GM10266 (cell line): ENCODE measurements around the gene KRT2.

Source experiments
- DNase-seq: peaks from one replicate; pipeline ENCODE4 v3.0.0; 2012; ENCODE audit errors: extremely low spot score
- CTCF ChIP-seq: IDR thresholded peaks from 2 replicates; pipeline ENCODE4 v1.5.1; 2012; ENCODE audit warnings: mild to moderate bottlenecking, low read depth; ENCODE audit not compliant: control insufficient read depth, insufficient read depth; ENCODE audit errors: missing control alignments

The KRT2 gene

GRCh38 chr12:52695039-52695438, 43.0 kb upstream of the KRT2 start:
- no peak for TF ChIP-seq CTCF
- DNase-seq = no peak

GRCh38 chr12:52694151-52694550, 42.1 kb upstream of the KRT2 start:
- no peak for TF ChIP-seq CTCF
- no peak for DNase-seq

GRCh38 chr12:52693261-52693660, 41.2 kb upstream of the KRT2 start:
- TF ChIP-seq CTCF = no peak
- DNase-seq = no peak

GRCh38 chr12:52692254-52692653, 40.2 kb upstream of the KRT2 start:
- no peak for DNase-seq

GRCh38 chr12:52691841-52692150, 39.8 kb upstream of the KRT2 start:
- DNase-seq = no peak
- TF ChIP-seq CTCF = no peak

More at GRCh38 chr12:52692254-52692653, 40.2 kb upstream of the KRT2 start:
- no peak for TF ChIP-seq CTCF

GRCh38 chr12:52691076-52691840, 39.2 kb upstream of the KRT2 start:
- DNase-seq = no peak
- TF ChIP-seq CTCF = no peak

GRCh38 chr12:52690351-52691075, 38.5 kb upstream of the KRT2 start:
- no peak for TF ChIP-seq CTCF
- DNase-seq = no peak
